Measurements from ENCODE around the gene CD8B2. TPM values are rescaled to one million over a fixed set of nuclear protein-coding genes. Genes with fewer than 3 reads are reported as not detected.
"Not testable (repeated sequence)": the region's sequence is repeated elsewhere in the genome, so short reads cannot be mapped to it uniquely, and the experiment has no call there.

CD8B2 gene
- total RNA-seq, 1 donor from 2014 or later, result 0.21 TPM

DNA sequence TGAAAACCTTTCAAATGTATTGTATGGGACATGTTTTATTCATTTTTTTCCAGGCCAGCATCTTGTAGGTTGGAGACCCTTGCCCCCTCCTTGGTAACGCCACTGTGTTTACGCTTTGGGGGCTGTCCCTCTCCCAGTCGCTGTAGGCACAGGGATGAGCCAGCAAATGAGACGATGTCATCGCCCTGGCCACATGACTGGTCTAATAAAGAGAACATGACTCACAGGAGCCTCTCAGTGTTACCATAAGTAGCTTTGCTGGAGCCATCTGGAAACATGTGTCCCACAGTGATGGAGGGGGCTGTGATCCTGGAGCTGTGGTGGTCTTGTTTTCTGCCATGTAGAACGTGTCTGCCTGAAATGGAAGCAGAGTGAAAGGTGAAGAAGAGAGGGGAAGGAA is 78.9 kb downstream of the CD8B2 start:
- DNase-seq, result no peak

DNA sequence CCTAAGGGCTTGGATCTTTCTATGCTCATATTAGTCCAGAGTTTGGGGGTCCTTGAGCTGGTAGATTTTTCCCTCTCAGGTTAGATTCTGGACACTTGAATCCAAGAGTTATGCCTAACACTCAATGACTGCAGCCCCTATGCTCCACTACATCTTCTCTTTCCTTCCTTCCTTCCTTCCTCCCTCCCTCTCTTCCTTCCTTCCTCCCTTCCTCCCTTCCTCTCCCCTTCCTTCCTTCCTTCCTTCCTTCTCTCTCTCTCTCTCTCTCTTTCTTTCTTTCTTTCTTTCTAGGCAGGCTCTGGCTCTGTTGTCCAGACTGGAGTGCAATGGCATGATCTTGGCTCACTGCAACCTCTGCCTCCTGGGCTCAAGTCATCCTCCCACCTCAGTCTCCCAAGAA is 79.3 kb downstream of the CD8B2 start:
- H3K4me1 ChIP-seq; H3K36me3 ChIP-seq; H3K9me3 ChIP-seq; H3K4me3 ChIP-seq; ATAC-seq; intact Hi-C loops (cut with DNase I); DNase-seq; H3K27me3 ChIP-seq (ENCODE audit: low read depth); H3K27ac ChIP-seq: not testable (repeated sequence)

More for the DNA sequence above, 78.9 kb downstream of the CD8B2 start:
- TF ChIP-seq, protein P1, sequence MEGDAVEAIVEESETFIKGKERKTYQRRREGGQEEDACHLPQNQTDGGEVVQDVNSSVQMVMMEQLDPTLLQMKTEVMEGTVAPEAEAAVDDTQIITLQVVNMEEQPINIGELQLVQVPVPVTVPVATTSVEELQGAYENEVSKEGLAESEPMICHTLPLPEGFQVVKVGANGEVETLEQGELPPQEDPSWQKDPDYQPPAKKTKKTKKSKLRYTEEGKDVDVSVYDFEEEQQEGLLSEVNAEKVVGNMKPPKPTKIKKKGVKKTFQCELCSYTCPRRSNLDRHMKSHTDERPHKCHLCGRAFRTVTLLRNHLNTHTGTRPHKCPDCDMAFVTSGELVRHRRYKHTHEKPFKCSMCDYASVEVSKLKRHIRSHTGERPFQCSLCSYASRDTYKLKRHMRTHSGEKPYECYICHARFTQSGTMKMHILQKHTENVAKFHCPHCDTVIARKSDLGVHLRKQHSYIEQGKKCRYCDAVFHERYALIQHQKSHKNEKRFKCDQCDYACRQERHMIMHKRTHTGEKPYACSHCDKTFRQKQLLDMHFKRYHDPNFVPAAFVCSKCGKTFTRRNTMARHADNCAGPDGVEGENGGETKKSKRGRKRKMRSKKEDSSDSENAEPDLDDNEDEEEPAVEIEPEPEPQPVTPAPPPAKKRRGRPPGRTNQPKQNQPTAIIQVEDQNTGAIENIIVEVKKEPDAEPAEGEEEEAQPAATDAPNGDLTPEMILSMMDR (IDR thresholded peaks at IDR 0.05), result no peak
- no peak for ATAC-seq
- no peak overlapping the region for H3K27ac ChIP-seq
- no peak overlapping the region for H3K4me3 ChIP-seq
- no peaks in the 10 kb centered on the region for H3K9me3 ChIP-seq
- H3K27me3 ChIP-seq (ENCODE audit: low read depth), result no peaks in the 10 kb centered on the region
- H3K36me3 ChIP-seq, result no peaks in the 10 kb centered on the region
- no peaks in the 10 kb centered on the region for H3K4me1 ChIP-seq
- intact Hi-C loops (cut with DNase I), result no loop called here

DNA sequence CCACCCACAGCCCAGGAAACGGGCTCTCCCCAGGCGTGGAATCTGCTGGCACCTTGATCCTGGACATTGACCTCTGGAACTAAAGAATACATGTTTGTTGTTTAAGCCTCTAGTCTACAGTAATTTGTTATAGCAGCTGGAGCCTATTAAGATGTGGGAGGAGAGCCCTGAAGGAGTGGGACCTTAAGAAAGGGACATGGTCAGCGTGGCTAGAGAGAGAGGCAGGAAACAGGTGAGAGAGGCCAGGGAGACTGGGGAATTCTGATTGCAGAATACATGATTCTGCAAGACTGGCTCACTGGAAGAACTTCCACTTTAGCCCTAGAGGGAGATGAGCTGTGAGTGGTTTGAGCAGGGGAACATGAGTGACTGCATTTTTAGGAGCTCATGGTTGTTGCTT is 83.2 kb downstream of the CD8B2 start:
- H3K27ac ChIP-seq, result no peak overlapping the region
- no peak for DNase-seq
- no peaks in the 10 kb centered on the region for H3K27me3 ChIP-seq (ENCODE audit: low read depth)
- H3K36me3 ChIP-seq, result no peaks in the 10 kb centered on the region
- no peaks in the 10 kb centered on the region for H3K9me3 ChIP-seq
- intact Hi-C loops (cut with DNase I), result no loop called here
- no peaks in the 10 kb centered on the region for H3K4me1 ChIP-seq
- H3K4me3 ChIP-seq, result no peak overlapping the region
- TF ChIP-seq, protein P1 (IDR thresholded peaks at IDR 0.05), result no peak
- ATAC-seq, result no peak

Other genes with a start within 250 kb of the CD8B2 start
- gene RGPD3, start 19.0 kb upstream of the CD8B2 start, total RNA-seq, result 0.21 TPM

Measured in lower lobe of right lung (tissue), 2 donors.